HepG2 (cell line): ENCODE results near the gene SPATA25. TPM values are rescaled to one million over a fixed set of nuclear protein-coding genes. Genes with fewer than 3 reads are reported as not detected.

Source experiments
- ARHGAP35 ChIP-seq: sonication (generic); formaldehyde crosslinking; IDR thresholded peaks from 2 replicates; pipeline ENCODE4 v1.9.0; 2022; ENCODE audit warnings: mild to moderate bottlenecking, inconsistent platforms, moderate library complexity, missing genetic modification reagents, borderline replicate concordance
- CHCHD3 ChIP-seq: sonication (generic); formaldehyde crosslinking; IDR thresholded peaks from 2 replicates; pipeline ENCODE4 v1.8.0; 2022; ENCODE audit warnings: mild to moderate bottlenecking, missing genetic modification reagents, moderate library complexity
- DZIP1 ChIP-seq: sonication (generic); formaldehyde crosslinking; IDR thresholded peaks from 2 replicates; pipeline ENCODE4 v1.5.0; 2020; ENCODE audit warnings: mild to moderate bottlenecking, missing genetic modification reagents
- EEA1 ChIP-seq: sonication (generic); formaldehyde crosslinking; IDR thresholded peaks from 2 replicates; pipeline ENCODE4 v1.5.1; 2020; ENCODE audit warnings: mild to moderate bottlenecking, missing genetic modification reagents, borderline replicate concordance
- KDM3A ChIP-seq: IDR thresholded peaks from 2 replicates; pipeline ENCODE4 v1.6.1; 2018; ENCODE audit warnings: low read depth, missing compliant biosample characterization
- KDM5B ChIP-seq: sonication (generic); formaldehyde crosslinking; IDR thresholded peaks from 2 replicates; pipeline ENCODE4 v1.4.0; 2020; ENCODE audit warnings: missing genetic modification reagents, mild to moderate bottlenecking, borderline replicate concordance
- SETDB1 ChIP-seq: sonication (generic); formaldehyde crosslinking; IDR thresholded peaks from 2 replicates; pipeline ENCODE4 v1.5.1; 2020; ENCODE audit warnings: missing genetic modification reagents, mild to moderate bottlenecking, borderline replicate concordance
- TRAFD1 ChIP-seq: sonication (generic); formaldehyde crosslinking; IDR thresholded peaks from 2 replicates; pipeline ENCODE4 v1.5.1; 2020; ENCODE audit warnings: missing genetic modification reagents, mild to moderate bottlenecking, borderline replicate concordance
- ZNF333 ChIP-seq: sonication (generic); formaldehyde crosslinking; IDR thresholded peaks from 2 replicates; pipeline ENCODE4 v1.4.0; 2020; ENCODE audit warnings: mild to moderate bottlenecking, missing genetic modification reagents, borderline replicate concordance
- ZNF547 ChIP-seq: sonication (generic); formaldehyde crosslinking; IDR thresholded peaks from 2 replicates; pipeline ENCODE4 v1.5.1; 2020; ENCODE audit warnings: mild to moderate bottlenecking, missing genetic modification reagents
- ZNF609 ChIP-seq: sonication (generic); formaldehyde crosslinking; IDR thresholded peaks from 2 replicates; pipeline ENCODE4 v1.4.0; 2020; ENCODE audit warnings: mild to moderate bottlenecking, missing genetic modification reagents, borderline replicate concordance
- ZNF687 ChIP-seq: sonication (generic); formaldehyde crosslinking; IDR thresholded peaks from 2 replicates; pipeline ENCODE4 v1.5.1; 2020; ENCODE audit warnings: mild to moderate bottlenecking, missing genetic modification reagents, moderate library complexity
- polyA plus RNA-seq, 8 experiments: library from polyadenylated mRNA; depleted of rRNA in 3 of 8; stranded (reverse) in 7 of 8; unstranded in 1 of 8; fragments of >200 nt; fragmentation: Illumina TruSeq in 4 of 8; extraction: Trizol in 4 of 8; gene quantifications; 2 replicates each; pipeline versions ENCODE4 v1.2.1 to v1.2.3, GENCODE V29; 2011 to 2016; ENCODE audit warnings: low read depth in 4 of 8, missing spikeins in 1 of 8, mixed read lengths in 1 of 8; ENCODE audit not compliant: insufficient read depth in 1 of 8
- total RNA-seq, 5 experiments: library from RNA; depleted of rRNA; stranded (reverse); fragments of >200 nt; fragmentation: Illumina TruSeq; extraction: Trizol; gene quantifications; 2 replicates each; pipeline ENCODE4 v1.2.3, GENCODE V29; 2016; ENCODE audit warnings: low read depth in 1 of 5

The SPATA25 gene
- total and polyA plus RNA-seq, 2 of the 13 experiments (the other 11 are each of a cell fraction or from before 2014, with no cell fraction given), result 4.8 to 7.6 TPM

- no peak for TF ChIP-seq ARHGAP35 (CRISPR knock-in tag)
- no peak for TF ChIP-seq KDM3A (CRISPR knock-in tag)
- no peak for TF ChIP-seq SETDB1 (CRISPR knock-in tag)
- TF ChIP-seq ZNF687 (CRISPR knock-in tag), result peak; percentile 75
- peak; percentile 62; the same call in 1 of the 2 replicates for TF ChIP-seq KDM5B (CRISPR knock-in tag)
- 0 out of 2 replicates have a peak, but pooled peaks have one; percentile 48 for TF ChIP-seq DZIP1
- no peak for TF ChIP-seq ZNF547 (CRISPR knock-in tag)
- TF ChIP-seq ZNF333 (CRISPR knock-in tag), result no peak
- 0 out of 2 replicates have a peak, but pooled peaks have one; percentile 16 for TF ChIP-seq CHCHD3 (CRISPR knock-in tag)
- TF ChIP-seq EEA1, result no peak
- TF ChIP-seq TRAFD1 (CRISPR knock-in tag), result 0 out of 2 replicates have a peak, but pooled peaks have one; percentile 14
- peak; percentile 64 for TF ChIP-seq ZNF609
Measured at GRCh38 chr20:45909817-45910669, 22.6 kb upstream of the SPATA25 start (continued).
